Brain microvascular endothelial cell (primary cell): ENCODE results near the gene PRKN.

Experiments used
- DNase-seq: peaks from one replicate; pipeline ENCODE4 v3.0.0-alpha.2; 2020
- H3K27ac ChIP-seq: fragments of 250-450 bp; sonication (Bioruptor Pico); 2 replicates; pipeline ENCODE4 v1.5.1; 2020; ENCODE audit warnings: mild to moderate bottlenecking, moderate library complexity
- H3K27me3 ChIP-seq: fragments of 250-450 bp; sonication (Bioruptor Pico); replicated peaks from 2 replicates; pipeline ENCODE4 v1.5.1; 2020; ENCODE audit warnings: mild to moderate bottlenecking
- H3K36me3 ChIP-seq: fragments of 250-450 bp; sonication (Bioruptor Pico); replicated peaks from 2 replicates; pipeline ENCODE4 v1.5.1; 2020; ENCODE audit warnings: mild to moderate bottlenecking
- H3K4me3 ChIP-seq: 2 replicates; pipeline ENCODE4 v1.5.1; 2011; ENCODE audit warnings: low read depth, mild to moderate bottlenecking, control low read depth, low read length, moderate library complexity
- in situ Hi-C: cut with HindIII; loops from 2 replicates; pipeline ENCODE4 v1.10.0; 2017; ENCODE audit warnings: low sequenced_read_pairs, low pct_ligation_motif_present
- TF ChIP-seq, protein P1 (sequence below): IDR thresholded peaks from 2 replicates; pipeline ENCODE4 v1.5.1; 2011; ENCODE audit warnings: low read depth, mild to moderate bottlenecking, moderate library complexity, low read length, control low read depth, inconsistent platforms; ENCODE audit errors: missing control alignments

Gene PRKN

DNA sequence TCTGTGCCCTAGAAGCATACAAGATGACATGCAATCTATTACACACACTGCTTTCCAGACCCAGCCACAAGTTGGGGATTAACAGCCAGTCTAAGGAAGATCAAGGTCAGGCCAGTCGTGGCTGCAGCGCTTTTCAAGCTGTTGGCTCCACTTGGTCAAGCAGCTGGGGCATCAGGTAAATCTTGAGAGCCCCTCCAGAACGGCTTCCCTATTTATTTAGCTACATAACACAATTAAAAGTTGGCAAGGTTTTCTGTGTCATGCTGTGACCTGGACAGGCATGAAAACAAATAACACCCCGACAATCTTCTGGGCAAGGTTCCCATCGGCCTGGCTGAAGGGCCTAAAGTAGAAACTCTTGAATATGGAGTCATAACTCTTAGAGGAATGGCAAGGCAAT lies 524.3 kb downstream of the PRKN start:
- no peaks in the 10 kb centered on the region for H3K36me3 ChIP-seq
- TF ChIP-seq, protein P1, sequence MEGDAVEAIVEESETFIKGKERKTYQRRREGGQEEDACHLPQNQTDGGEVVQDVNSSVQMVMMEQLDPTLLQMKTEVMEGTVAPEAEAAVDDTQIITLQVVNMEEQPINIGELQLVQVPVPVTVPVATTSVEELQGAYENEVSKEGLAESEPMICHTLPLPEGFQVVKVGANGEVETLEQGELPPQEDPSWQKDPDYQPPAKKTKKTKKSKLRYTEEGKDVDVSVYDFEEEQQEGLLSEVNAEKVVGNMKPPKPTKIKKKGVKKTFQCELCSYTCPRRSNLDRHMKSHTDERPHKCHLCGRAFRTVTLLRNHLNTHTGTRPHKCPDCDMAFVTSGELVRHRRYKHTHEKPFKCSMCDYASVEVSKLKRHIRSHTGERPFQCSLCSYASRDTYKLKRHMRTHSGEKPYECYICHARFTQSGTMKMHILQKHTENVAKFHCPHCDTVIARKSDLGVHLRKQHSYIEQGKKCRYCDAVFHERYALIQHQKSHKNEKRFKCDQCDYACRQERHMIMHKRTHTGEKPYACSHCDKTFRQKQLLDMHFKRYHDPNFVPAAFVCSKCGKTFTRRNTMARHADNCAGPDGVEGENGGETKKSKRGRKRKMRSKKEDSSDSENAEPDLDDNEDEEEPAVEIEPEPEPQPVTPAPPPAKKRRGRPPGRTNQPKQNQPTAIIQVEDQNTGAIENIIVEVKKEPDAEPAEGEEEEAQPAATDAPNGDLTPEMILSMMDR, result no peak
- no peak for DNase-seq
- in situ Hi-C loops, result no loop called here
- H3K4me3 ChIP-seq, result no peak overlapping the region
- H3K27ac ChIP-seq, result no peak overlapping the region
- H3K27me3 ChIP-seq, result no peaks in the 10 kb centered on the region

DNA sequence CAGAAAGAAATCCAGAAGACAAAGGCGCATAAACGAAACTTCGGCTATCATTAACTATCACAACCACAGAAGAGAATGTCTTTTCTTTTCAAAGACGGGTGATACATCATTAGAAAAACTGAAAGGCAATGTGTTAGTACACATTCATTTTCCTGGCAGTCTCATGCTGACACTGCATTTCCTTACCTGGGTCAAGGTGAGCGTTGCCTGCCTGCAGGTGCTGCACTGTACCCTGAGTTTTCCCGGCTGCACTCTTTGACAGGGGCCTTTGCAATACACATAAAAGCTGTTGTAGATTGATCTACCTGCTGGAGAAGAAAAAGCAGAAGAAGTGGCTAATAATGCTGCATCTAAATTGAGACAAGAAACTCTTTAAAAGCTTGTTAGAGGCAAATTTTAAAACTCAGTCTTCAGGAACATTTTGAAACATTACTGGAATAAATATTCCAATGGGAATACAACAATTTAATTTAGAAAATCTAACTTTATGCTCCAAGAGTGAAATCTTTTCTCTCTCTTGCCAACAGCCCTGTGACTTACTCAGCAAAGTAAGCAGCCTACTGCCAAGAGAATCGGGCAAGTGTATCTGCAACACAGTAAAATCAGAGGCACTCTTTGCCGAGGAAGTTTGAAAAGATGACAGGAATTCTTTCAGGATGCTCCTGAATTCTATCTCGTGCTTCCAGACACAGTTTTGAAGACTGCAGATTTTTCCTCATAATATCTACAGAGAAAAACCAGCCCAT lies 526.4 kb downstream of the PRKN start:
- DNase-seq, result no peak
- Histone ChIP-seq H3K27ac (no peak overlapping the region), H3K4me3 (no peak overlapping the region), H3K27me3 (no peaks in the 10 kb centered on the region), H3K36me3 (no peaks in the 10 kb centered on the region)
- in situ Hi-C loops, result no loop called here
- TF ChIP-seq, protein P1, result no peak

DNA sequence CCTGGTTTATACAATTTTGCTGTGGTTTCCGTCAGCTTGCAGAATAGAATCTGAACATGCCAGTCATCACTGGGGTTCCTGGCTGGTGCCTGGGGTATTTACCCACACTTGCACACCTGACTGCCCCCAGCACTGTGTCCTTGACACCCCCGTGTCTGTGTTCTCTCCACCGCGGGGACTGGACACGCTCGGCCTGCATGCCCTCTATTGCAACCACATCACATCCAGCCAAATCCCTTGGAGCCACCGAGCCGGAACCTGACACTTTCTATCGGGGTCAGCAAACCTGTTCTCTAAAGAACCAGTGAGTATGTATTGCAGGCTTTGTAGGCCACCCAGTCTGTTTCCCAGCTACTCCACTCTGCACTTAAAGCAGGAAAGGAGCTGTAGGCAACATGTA lies 527.5 kb downstream of the PRKN start:
- no peak overlapping the region for H3K27ac ChIP-seq
- in situ Hi-C loops, result no loop called here
- TF ChIP-seq, protein P1, result no peak
- DNase-seq, result no peak
- no peaks in the 10 kb centered on the region for H3K27me3 ChIP-seq
- H3K4me3 ChIP-seq, result no peak overlapping the region
- no peaks in the 10 kb centered on the region for H3K36me3 ChIP-seq

DNA sequence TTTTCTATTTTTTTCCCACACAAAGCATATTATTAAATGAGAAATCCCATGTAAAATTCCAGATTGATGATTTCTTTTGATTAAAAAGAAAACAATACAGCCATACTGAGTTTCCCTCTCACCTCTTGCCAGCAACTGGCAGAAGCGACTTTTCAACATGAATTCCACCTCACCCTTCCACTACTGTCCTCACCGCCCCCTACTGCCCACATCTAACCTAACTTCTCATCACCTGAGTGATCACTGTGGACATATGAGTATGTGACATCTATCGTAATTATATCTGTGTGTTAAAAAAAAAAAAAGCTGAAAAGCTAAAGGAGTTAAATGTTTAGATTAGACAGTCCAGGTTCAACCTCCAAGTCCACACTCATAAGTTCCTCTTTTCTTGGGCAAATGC lies 528.6 kb downstream of the PRKN start:
- Histone ChIP-seq H3K27me3 (no peaks in the 10 kb centered on the region), H3K4me3 (no peak overlapping the region), H3K36me3 (no peaks in the 10 kb centered on the region), H3K27ac (no peak overlapping the region)
- in situ Hi-C loops, result no loop called here
- TF ChIP-seq, protein P1, result peak; percentile 21
- DNase-seq, result no peak

DNA sequence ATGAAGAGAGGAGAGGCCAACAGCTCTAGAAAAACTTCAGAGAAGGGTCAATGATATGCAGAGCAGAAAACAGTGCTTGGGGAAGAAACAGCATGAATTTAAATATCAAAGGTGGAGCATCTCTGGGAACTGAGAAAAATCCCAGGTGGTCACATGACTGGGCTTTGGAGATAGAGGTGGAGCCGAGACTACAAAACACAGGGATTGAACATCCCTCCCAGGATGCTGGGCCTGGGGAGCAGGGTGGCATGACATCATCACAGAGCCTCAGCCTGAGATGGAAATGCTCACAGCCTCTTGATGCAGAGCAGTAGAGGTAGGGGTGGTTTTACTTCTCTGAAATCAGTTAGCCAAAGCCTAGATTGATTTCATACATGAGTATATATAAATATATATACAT lies 529.5 kb downstream of the PRKN start:
- in situ Hi-C loops, result no loop called here
- DNase-seq, result no peak
- TF ChIP-seq, protein P1, result no peak
- Histone ChIP-seq H3K36me3 (no peaks in the 10 kb centered on the region), H3K4me3 (no peak overlapping the region), H3K27ac (no peak overlapping the region), H3K27me3 (no peaks in the 10 kb centered on the region)

DNA sequence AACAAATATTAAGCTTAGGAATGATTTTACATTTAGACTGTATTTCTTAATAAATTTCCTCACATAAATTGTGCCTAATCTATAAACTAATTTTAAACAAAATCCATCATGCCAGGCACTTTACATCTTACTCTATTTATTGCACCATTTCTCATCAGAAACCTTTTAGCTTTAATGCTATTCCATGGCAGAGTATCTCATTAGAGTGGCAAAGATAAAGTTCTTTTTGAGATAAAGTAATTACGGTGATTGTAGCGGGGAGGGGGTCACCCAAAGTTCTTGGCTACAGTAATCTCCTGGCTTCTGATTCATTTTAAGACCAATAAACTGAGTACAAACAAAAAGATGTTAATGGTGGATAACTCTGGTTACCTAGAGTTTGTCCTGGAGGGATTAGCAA lies 532.1 kb downstream of the PRKN start:
- Histone ChIP-seq H3K27me3 (no peaks in the 10 kb centered on the region), H3K27ac (no peak overlapping the region), H3K4me3 (no peak overlapping the region), H3K36me3 (no peaks in the 10 kb centered on the region)
- in situ Hi-C loops, result no loop called here
- DNase-seq, result no peak
- TF ChIP-seq, protein P1, result no peak
